Measurements from ENCODE around the gene HYAL4. TPM values are rescaled to one million over a fixed set of nuclear protein-coding genes. Genes with fewer than 3 reads are reported as not detected.

HYAL4 gene
- total RNA-seq, 1 experiment from 2014 or later, result not detected

GRCh38 chr7:123916240-123916724, 71.3 kb downstream of the HYAL4 start:
- Histone ChIP-seq H3K27me3 (ENCODE audit: control insufficient read depth, insufficient read depth, low read length) (no peaks in the 10 kb centered on the region), H3K27ac (ENCODE audit: low read length) (no peak overlapping the region), H3K36me3 (ENCODE audit: control insufficient read depth, insufficient read depth, low read length) (no peaks in the 10 kb centered on the region), H3K4me1 (ENCODE audit: control insufficient read depth, insufficient read depth, low read length) (no peaks in the 10 kb centered on the region), H3K4me3 (ENCODE audit: low read depth in 2 of 2, low read length in 2 of 2) (no peak overlapping the region), H3K9me3 (ENCODE audit: control insufficient read depth, insufficient read depth, low read depth, low read length) (no peaks in the 10 kb centered on the region)
- TF ChIP-seq SIN3A (IDR thresholded peaks at IDR 0.05; ENCODE audit: borderline replicate concordance, insufficient read depth, low read depth, low read length) (no peak), CTCF (IDR thresholded peaks at IDR 0.05) (peak; percentile 39)
- in situ Hi-C loops (cut with HindIII; ENCODE audit: low pct_unique_long_range_greater_than_20kb, low sequenced_read_pairs), result no loop called here
- intact Hi-C loops (cut with micrococcal nuclease; ENCODE audit: unreplicated experiment), result no loop called here
- ChIA-PET CTCF (no interaction called here), POLR2A (no interaction called here)
- BruUV-seq (replicated peaks), result no TSS peak
- ATAC-seq, result no peak
- DNase-seq (ENCODE audit: low read depth, low spot score), result no peak

- ATAC-seq (no peak), DNase-seq (ENCODE audit: low read depth, low spot score) (no peak)
- CTCF ChIA-PET, result no interaction called here
- intact Hi-C loops (cut with micrococcal nuclease; ENCODE audit: unreplicated experiment), result no loop called here
- Histone ChIP-seq H3K4me1 (ENCODE audit: control insufficient read depth, insufficient read depth, low read length) (no peaks in the 10 kb centered on the region), H3K4me3 (ENCODE audit: low read depth in 2 of 2, low read length in 2 of 2) (no peak overlapping the region), H3K27ac (ENCODE audit: low read length) (no peak overlapping the region), H3K9me3 (ENCODE audit: control insufficient read depth, insufficient read depth, low read depth, low read length) (no peaks in the 10 kb centered on the region), H3K27me3 (ENCODE audit: control insufficient read depth, insufficient read depth, low read length) (no peaks in the 10 kb centered on the region), H3K36me3 (ENCODE audit: control insufficient read depth, insufficient read depth, low read length) (no peaks in the 10 kb centered on the region)
- POLR2A ChIA-PET, result no interaction called here
- no peak for TF ChIP-seq SIN3A (IDR thresholded peaks at IDR 0.05; ENCODE audit: borderline replicate concordance, insufficient read depth, low read depth, low read length)
- no peak for TF ChIP-seq TCF7L2 (IDR thresholded peaks at IDR 0.05; ENCODE audit: low read depth, low read length)
- no peak for TF ChIP-seq REST (IDR thresholded peaks at IDR 0.05; ENCODE audit: insufficient read depth in 1 of 2, low read depth in 2 of 2, low read length in 1 of 2)
- TF ChIP-seq CTCF (IDR thresholded peaks at IDR 0.05), result no peak
- no peak for TF ChIP-seq POLR2AphosphoS5 (IDR thresholded peaks at IDR 0.05; ENCODE audit: low read depth, low read length)
- BruUV-seq (replicated peaks), result no TSS peak
- in situ Hi-C loops (cut with HindIII; ENCODE audit: low pct_unique_long_range_greater_than_20kb, low sequenced_read_pairs), result no loop called here
Observed at GRCh38 chr7:123917878-123918277, 72.9 kb downstream of the HYAL4 start.

Measured in Panc1 (cell line).